SH-SY5Y (cell line): ENCODE results near the gene DIRAS2.

Source experiments
- GATA2 ChIP-seq: IDR thresholded peaks from 2 replicates; pipeline ENCODE4 v1.6.1; 2011; ENCODE audit warnings: mild to moderate bottlenecking, low read depth, low read length
- GATA3 ChIP-seq: IDR thresholded peaks from 2 replicates; pipeline ENCODE4 v1.6.1; 2011; ENCODE audit warnings: low read depth, mild to moderate bottlenecking, low read length, moderate library complexity

The DIRAS2 gene

GRCh38 chr9:90642570-90643539, at the start of gene DIRAS2:
Gene DIRAS2, minus strand, starts transcription at chr9:90642824. Its CDS starts 28,997 bp downstream, at chr9:90613827.
- TF ChIP-seq GATA2 (no peak), GATA3 (no peak)

DNA sequence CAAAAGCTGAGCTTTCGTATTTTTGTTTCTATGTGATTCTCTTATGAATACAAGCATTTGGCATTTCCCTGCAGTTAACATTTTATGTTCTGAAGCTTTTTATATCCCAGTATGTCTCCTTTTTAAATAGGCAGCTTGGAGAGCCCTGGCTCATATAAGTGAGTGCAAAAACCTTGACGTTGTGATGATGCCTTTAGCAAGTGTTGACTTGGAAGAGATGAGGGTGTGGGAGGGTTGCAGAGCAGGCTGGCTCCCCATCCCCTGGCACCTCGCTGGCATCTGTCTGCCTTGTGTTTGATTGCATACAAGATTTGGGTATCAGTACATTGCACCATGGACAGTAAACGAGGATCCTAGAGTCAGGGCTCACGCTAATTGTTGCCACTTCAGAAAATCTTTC, 42.1 kb upstream of the DIRAS2 start:
- TF ChIP-seq GATA2 (no peak), GATA3 (no peak)

DNA sequence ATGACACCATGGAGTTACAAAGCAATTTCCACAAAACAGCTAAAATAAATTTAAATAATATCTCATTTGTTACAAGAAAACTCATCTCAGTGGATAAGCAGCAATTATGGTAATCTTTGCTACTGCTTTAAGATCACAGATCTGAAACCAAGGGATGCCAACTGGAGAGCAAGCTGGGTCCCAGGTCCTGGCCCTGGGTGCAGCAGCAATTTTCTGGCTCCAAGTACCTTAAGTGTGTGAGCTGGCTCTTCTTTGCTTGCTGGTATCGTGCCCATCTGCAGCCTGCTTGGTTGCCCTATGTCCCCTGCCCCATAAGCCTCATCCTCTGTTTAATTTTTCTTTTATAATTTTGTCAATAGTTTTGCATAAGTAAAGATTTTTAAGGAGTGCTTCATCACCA, 41.5 kb upstream of the DIRAS2 start:
- TF ChIP-seq GATA2, result no peak
- no peak for TF ChIP-seq GATA3

DNA sequence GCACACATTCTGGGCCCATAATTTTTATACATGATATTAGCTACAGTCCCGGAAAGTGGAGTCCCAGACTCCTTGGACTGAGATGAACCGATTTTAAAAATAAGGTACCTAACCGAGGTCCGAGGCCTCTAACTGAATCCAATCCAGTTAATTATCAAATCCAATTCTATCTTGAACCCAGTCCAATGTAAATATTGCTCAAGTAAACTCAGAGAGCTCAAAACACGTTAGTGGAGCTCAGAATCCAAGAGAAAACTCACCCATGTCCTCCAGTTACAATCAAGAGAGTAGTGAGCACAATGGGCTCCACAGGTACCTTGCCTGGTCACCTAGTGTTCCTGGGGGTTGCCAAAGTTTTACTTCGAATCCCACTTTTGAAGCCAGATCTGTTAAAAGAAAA, 37.9 kb upstream of the DIRAS2 start:
- TF ChIP-seq GATA3, result no peak
- no peak for TF ChIP-seq GATA2

- TF ChIP-seq GATA3 (no peak), GATA2 (no peak)
Measured at GRCh38 chr9:90665072-90665471, 22.4 kb upstream of the DIRAS2 start.

- TF ChIP-seq GATA3 (no peak), GATA2 (no peak)
Measured at GRCh38 chr9:90659650-90660364, 17.2 kb upstream of the DIRAS2 start.

DNA sequence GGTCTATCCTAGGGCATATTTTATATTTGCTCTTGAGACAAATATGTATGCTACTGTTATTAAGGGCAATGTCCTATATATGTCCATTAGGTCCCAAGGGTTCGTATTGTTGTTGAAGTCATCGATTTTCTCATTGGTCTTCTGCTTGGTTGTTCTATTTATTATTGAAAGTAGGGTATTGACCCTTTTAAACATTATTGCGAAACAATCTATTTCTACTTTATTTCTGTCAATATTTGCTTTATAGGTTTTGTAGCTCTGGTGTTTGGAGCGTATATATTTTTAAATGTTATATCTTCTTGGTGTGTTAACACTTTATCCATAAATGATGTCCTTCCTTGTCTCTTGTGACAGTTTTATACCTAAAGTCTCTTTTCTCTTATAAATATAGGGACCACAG, 16.2 kb upstream of the DIRAS2 start:
- TF ChIP-seq GATA2, result no peak
- TF ChIP-seq GATA3, result no peak

- TF ChIP-seq GATA3 (no peak), GATA2 (no peak)
Measured at GRCh38 chr9:90658181-90658580, 15.6 kb upstream of the DIRAS2 start.

DNA sequence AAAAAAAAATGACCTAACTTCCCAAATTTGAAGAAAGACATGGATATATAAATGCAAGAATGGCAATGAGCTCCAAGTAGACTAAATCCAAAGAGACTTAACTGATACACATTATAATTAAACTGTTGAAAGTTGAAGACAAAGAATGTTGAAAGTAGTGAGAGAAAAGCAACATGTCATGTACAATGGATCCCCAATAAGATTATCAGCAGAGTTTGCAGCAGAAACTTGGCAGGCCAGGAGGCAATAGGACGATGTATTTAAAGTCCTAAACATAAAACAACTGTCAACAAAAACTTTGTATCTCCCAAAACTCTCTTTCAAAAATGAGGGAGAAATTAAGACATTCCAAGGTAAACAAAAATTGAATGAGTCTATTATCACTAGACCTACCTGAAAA, 8.6 kb upstream of the DIRAS2 start:
- TF ChIP-seq GATA2, result no peak
- TF ChIP-seq GATA3, result no peak

DNA sequence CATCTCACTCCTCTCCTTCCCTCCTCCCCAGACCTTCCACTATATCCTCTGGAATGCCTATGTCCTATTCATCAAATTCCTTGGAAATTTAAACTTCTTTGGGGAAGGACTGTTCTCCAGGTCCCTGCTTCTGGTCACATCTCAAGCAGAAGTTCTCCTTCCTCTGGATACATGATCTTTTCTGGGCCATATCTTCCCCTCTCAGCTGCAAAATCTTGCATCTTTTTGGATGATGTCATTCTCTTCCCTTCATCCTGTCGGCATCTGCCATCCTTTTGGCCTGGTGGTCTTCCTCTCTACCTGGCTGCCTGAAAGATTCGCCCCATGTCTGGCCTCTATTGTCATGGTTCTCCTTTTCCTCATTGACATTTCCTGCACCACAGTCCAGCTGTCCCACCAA, 5.2 kb upstream of the DIRAS2 start:
- no peak for TF ChIP-seq GATA3
- no peak for TF ChIP-seq GATA2

DNA sequence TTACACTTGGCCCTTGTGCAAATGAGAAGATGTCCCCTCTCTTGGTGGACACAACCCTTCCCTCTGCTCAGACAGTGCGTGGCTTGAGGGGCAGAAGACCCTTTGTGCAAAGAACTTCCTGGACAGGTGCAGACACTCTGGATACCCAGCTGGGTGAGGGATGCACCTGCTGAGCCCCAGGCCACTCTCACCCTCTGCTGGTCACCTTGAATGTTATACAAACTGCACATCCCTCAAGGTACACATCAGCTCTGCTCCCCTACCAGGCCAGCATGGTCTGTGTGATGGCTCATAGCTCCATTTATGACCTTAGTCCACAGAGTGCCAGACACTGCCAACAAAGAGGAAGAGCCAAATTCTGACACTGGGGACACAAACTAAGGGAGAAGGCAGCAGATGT, 3.1 kb upstream of the DIRAS2 start:
- TF ChIP-seq GATA2 (no peak), GATA3 (no peak)

DNA sequence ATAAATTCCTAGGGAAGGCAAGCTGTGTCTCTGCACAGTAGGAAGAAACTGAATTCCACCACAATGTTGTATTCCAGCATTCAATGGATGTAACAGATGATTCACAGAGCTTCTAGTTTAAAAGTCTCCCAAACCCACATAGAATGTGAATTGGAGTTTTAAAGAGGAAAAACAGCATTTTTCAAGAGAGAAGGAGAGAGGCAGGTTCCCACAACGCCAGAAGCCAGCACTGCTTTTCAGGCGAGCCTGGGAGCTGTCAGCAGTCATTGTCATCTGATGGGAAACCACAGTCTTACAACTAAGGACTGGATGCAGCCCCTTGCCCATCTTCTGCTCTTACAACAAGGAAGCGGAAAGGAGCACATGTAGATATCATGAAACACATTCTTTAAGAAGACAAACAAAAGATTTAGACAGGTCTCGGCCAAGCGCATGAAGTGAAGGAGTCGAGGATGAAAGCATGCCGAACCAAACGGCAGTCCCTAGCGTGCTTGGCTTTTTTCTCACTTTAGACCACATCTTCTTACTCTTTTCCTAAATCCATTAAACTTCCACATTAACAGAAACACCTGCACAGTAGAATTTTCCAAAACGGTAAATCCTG, 638 bp downstream of the DIRAS2 start:
- no peak for TF ChIP-seq GATA3
- TF ChIP-seq GATA2, result no peak

GRCh38 chr9:90641086-90641485, 1.5 kb downstream of the DIRAS2 start:
- TF ChIP-seq GATA3 (no peak), GATA2 (no peak)

DNA sequence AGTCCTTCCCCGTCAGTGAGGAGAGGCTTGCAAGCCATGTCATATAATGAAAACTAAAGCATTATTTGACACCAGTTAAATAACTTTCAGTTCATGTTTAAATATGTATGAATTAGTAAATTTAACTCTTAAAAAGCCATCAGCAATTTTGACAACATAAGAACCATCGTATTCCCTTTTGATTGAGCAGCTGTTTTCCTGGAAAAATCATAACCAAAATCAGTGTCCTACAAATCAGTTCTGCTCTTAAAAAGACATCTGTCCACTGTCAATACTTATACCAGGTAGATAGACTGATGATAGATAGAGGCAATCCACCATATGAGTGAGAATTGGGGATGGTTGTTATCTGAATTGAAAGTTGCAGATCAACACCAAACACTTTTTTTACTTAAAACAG, 2.3 kb downstream of the DIRAS2 start:
- no peak for TF ChIP-seq GATA2
- TF ChIP-seq GATA3, result no peak

DNA sequence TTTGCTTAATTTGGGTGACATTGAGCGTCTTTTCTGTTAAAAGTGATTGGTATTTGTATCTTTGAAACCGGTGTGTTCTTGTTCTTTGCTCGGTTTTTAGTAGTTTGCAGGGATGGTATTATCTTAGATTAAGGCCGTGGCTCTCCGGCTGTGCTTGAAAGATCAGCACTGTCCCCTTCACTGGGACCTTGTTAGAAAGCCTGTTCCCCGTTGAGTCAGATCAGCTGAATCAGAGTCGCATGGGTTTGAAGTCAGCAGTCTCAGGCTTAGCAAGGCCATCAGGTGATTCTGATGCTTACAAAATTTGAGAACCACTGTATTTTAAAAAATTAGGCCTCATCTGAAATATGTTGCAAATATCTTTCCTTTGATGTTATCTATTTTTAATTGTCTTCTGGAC, 5.0 kb downstream of the DIRAS2 start:
- no peak for TF ChIP-seq GATA2
- no peak for TF ChIP-seq GATA3
